OCI-LY1 (cell line): ENCODE results near the gene ETFDH.

Experiments
- EZH2 ChIP-seq: fragments of 200-600 bp; sonication (generic), shearing (Covaris generic); IDR thresholded peaks from 2 replicates; pipeline ENCODE4 v1.8.0; 2017; ENCODE audit warnings: borderline replicate concordance, mixed run types, mild to moderate bottlenecking, antibody characterized with exemption, low read length, moderate library complexity, mixed read lengths
- TF ChIP-seq, protein P1 (sequence below): fragments of 200-600 bp; sonication (generic), shearing (Covaris generic); IDR thresholded peaks from 2 replicates; pipeline ENCODE4 v1.5.1; 2017; ENCODE audit warnings: mild to moderate bottlenecking, antibody characterized with exemption, low read length, moderate library complexity, mixed read lengths

GRCh38 chr4:158715802-158716201 lies 43.7 kb downstream of the ETFDH start:
- TF ChIP-seq, protein P1, sequence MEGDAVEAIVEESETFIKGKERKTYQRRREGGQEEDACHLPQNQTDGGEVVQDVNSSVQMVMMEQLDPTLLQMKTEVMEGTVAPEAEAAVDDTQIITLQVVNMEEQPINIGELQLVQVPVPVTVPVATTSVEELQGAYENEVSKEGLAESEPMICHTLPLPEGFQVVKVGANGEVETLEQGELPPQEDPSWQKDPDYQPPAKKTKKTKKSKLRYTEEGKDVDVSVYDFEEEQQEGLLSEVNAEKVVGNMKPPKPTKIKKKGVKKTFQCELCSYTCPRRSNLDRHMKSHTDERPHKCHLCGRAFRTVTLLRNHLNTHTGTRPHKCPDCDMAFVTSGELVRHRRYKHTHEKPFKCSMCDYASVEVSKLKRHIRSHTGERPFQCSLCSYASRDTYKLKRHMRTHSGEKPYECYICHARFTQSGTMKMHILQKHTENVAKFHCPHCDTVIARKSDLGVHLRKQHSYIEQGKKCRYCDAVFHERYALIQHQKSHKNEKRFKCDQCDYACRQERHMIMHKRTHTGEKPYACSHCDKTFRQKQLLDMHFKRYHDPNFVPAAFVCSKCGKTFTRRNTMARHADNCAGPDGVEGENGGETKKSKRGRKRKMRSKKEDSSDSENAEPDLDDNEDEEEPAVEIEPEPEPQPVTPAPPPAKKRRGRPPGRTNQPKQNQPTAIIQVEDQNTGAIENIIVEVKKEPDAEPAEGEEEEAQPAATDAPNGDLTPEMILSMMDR = no peak
- no peak for TF ChIP-seq EZH2
